GM19240 (cell line): ENCODE results near the gene ABCF2.

Source experiments
- DNase-seq: peaks from one replicate; pipeline ENCODE4 v3.0.0; 2011; ENCODE audit warnings: low spot score; ENCODE audit not compliant: insufficient read length

ABCF2 gene

GRCh38 chr7:151226560-151226874 is 488 bp downstream of the ABCF2 start:
- DNase-seq: no peak

GRCh38 chr7:151225948-151226510 is 976 bp downstream of the ABCF2 start:
- no peak for DNase-seq

- no peak for DNase-seq
Measured at GRCh38 chr7:151223728-151224127, 3.3 kb downstream of the ABCF2 start.

GRCh38 chr7:151218170-151218569 is 8.8 kb downstream of the ABCF2 start:
- no peak for DNase-seq

GRCh38 chr7:151215396-151215795 is 11.6 kb downstream of the ABCF2 start:
- DNase-seq: no peak

- no peak for DNase-seq
Measured at GRCh38 chr7:151213826-151214225, 13.2 kb downstream of the ABCF2 start.

GRCh38 chr7:151212626-151213025 is 14.4 kb downstream of the ABCF2 start:
- DNase-seq: no peak

GRCh38 chr7:151211155-151211772 is 15.7 kb downstream of the ABCF2 start:
- no peak for DNase-seq

- no peak for DNase-seq
Measured at GRCh38 chr7:151210087-151210854, 16.7 kb downstream of the ABCF2 start, which contains the start of gene H2BK1. Gene H2BK1, minus strand, starts transcription at chr7:151210488. Its CDS starts 170 bp downstream, at chr7:151210318.

- no peak for DNase-seq
Measured at GRCh38 chr7:151209588-151209987, 17.4 kb downstream of the ABCF2 start.

- no peak for DNase-seq
Measured at GRCh38 chr7:151208253-151208862, 18.6 kb downstream of the ABCF2 start.

GRCh38 chr7:151207804-151208203 is 19.2 kb downstream of the ABCF2 start:
- DNase-seq: no peak

GRCh38 chr7:151207315-151207714 is 19.7 kb downstream of the ABCF2 start:
- no peak for DNase-seq

- DNase-seq: no peak
Measured at GRCh38 chr7:151206914-151207313, 20.1 kb downstream of the ABCF2 start.

GRCh38 chr7:151205730-151206129 is 21.3 kb downstream of the ABCF2 start:
- no peak for DNase-seq

GRCh38 chr7:151204383-151205032 is 22.5 kb downstream of the ABCF2 start:
- no peak for DNase-seq

GRCh38 chr7:151202836-151203235 is 24.2 kb downstream of the ABCF2 start:
- no peak for DNase-seq

GRCh38 chr7:151201751-151202150 is 25.3 kb downstream of the ABCF2 start:
- DNase-seq: no peak

GRCh38 chr7:151201344-151201743 is 25.7 kb downstream of the ABCF2 start:
- DNase-seq: no peak

- DNase-seq: no peak
Measured at GRCh38 chr7:151198945-151199848, 27.8 kb downstream of the ABCF2 start.

GRCh38 chr7:151197932-151198331 is 29.1 kb downstream of the ABCF2 start:
- DNase-seq: no peak
